GM21825 (cell line): ENCODE measurements around the gene SV2B.

Experiments
- ATAC-seq: cut with Tn5 transposase; IDR thresholded peaks from one replicate; pipeline ENCODE4 v1.9.1; 2021; ENCODE audit warnings: mild to moderate bottlenecking, moderate library complexity; ENCODE audit not compliant: unreplicated experiment

The SV2B gene

GRCh38 chr15:91135201-91136130, 35.4 kb downstream of the SV2B start:
- ATAC-seq = peak; percentile 89

- no peak for ATAC-seq
Measured at GRCh38 chr15:91136386-91136923, 36.4 kb downstream of the SV2B start.

DNA sequence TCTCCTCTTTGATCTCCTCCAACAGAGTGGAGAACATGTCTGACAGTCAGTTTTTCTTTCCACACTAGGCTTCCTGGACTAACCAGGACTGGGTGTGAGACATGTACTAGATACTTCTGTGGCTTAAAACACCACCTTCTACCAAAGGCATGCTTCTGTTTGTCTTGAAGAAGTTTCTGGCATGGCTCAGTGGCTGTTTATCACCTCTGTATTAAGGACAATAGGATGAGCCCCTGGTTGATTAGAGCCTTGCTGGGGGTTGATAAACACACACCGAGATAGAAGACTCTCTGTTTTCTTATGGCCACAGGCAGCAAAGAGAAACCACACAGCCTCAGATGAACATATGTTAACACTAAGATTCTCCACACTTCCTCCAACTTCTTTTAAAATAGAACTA, 40.5 kb downstream of the SV2B start:
- no peak for ATAC-seq

GRCh38 chr15:91141097-91141496, 41.0 kb downstream of the SV2B start:
- no peak for ATAC-seq

- no peak for ATAC-seq
Measured at GRCh38 chr15:91142106-91142744, 42.2 kb downstream of the SV2B start.

DNA sequence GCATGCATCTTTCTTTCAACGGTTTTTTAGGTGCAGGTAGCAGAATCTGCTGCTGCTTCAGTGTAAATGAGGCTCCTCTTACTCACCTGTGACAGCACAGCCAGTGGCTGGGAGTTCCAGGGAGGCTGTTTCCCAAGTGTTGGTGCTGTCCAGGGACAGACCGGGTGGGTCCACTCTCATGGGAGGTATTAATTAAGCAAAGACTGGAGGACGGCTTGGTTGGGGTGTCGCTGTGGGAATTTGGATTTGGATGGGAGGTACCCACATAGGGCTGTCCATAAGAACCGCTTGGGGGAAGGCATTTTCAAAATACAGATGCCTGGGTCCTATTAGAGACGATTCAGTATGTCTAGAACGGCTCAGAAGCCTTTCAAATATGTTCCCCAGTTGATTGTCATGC, 42.9 kb downstream of the SV2B start:
- no peak for ATAC-seq

DNA sequence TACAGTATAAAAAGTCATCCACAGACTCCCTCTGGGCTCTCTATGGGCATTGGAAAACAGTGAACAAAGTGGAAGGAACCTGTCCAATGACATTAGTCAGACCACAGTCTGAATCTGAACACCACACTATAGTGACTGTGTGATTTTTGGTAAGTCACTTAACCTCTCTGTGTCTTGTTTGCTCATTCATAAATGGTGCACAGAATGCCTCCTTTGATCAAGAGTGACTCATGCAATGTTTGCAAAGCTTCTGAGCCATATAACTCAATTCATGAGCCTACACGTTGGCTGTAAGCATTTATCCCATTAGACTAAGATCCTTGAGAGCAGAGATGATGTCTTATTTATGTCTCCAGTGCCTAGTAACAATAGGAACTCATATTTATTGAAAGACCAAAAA, 46.7 kb downstream of the SV2B start:
- ATAC-seq = no peak

DNA sequence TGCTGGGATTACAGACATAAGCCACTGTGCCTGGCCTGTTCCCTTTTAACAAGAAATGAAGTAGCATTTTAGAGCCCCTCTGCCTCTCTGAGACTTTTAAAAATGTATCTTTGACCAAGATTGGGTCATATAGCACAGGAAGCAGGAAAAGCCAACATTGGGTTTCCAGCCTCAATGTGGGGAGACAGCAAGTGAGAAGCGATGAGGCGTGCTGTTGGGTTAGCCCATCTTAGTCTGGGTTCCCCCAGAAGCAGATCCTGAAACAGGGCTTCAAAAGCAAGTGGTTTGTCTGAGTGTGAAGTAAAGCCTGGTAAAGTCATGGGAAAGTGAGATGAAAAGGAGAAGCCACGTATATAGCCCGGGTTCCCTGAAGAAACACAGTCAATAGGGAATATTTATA, 48.2 kb downstream of the SV2B start:
- no peak for ATAC-seq

DNA sequence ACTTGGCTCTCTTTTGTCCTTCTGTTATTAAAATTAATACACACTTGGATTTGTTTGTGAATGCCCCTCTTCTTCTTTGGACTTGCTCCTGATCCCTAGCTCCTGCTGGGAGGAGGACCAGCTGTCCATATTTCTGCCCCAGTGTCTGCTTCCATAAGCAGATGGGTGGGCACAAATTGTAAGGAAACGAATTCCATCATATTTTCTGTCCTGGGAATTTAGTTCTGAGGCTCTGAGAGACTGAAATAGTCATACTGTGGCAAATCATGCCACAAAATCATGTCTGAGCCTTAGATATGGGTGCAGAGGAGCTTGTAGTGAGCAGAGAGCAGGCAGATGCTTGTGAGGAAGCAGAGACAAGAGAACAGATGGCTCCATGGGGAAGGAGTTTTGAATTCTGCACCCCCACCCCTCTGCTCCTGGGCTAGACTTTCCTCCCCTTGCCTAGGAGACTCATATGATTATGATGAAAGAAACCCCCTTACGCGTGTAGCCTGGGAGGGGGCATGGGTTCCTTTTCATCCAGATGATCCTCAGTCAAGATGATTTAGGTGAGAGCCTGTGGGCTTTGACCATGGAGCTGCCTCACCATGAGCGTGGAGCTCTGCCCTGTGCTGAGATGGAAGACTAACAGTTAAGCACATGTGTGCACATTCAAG, 50.6 kb downstream of the SV2B start:
- ATAC-seq = no peak

DNA sequence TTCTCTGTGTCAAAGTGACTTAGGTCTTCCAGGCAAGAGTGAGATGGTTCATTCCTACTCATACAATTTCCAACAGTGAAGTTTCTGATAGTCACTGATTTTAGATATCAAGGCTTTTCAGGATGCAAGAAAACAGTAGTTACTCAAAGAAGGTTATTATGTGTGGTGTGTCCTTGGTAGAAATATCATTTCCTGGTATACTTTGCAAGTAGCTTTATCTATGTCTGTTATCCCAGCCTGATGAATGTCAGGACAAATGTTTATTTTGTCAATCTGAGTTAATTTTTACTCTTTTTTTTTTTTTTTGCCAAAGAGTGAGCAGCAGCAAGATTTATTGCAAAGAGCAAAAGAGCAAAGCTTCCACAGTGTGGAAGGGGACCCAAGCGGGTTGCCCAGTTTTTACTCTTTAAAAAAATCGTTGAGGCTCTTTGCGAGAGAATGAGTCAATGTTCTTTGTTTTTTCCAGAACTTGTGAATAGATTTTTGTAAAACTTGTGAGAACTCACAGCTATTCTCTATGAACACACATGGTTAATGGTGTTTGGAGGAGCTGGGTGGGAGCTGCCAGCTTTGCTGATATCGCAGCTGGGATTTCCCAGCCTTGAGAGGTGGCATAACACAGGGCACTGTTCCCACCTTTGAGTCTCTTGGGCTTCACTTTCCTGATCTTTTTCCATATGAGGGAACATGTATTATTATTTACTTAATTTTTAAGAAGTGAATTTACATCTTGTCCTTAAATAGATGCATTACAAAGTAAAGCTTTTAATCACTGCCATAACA, 51.9 kb downstream of the SV2B start:
- no peak for ATAC-seq

GRCh38 chr15:91152896-91153581, 53.0 kb downstream of the SV2B start:
- ATAC-seq = no peak

- no peak for ATAC-seq
Measured at GRCh38 chr15:91153954-91154353, 53.9 kb downstream of the SV2B start.

DNA sequence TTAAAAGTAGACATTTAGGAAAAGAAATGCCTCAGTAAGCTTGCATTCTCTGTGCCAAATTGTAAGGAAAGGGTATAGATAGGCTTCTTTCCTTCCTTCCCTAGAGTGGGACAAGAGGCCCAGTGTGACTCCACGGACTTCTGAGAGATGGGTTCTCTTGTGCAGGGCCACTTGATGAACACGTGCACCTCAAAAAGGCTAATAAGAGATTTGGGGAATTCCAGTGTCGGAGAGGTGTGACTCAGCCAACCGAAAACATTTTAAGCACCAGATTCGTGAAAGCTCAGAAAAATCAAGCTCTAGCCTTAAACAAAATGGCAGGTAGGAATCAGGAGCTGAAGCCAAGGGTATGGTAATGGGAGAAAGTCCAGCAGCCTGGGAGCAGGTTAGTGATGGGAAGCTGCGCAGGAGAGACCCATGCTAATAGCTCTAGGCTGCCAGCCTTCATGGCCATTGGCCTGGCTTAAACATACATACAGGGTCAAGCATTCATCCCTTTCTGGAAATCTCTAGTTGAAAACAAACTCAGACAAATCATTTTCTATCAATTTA, 56.2 kb downstream of the SV2B start:
- ATAC-seq = no peak

DNA sequence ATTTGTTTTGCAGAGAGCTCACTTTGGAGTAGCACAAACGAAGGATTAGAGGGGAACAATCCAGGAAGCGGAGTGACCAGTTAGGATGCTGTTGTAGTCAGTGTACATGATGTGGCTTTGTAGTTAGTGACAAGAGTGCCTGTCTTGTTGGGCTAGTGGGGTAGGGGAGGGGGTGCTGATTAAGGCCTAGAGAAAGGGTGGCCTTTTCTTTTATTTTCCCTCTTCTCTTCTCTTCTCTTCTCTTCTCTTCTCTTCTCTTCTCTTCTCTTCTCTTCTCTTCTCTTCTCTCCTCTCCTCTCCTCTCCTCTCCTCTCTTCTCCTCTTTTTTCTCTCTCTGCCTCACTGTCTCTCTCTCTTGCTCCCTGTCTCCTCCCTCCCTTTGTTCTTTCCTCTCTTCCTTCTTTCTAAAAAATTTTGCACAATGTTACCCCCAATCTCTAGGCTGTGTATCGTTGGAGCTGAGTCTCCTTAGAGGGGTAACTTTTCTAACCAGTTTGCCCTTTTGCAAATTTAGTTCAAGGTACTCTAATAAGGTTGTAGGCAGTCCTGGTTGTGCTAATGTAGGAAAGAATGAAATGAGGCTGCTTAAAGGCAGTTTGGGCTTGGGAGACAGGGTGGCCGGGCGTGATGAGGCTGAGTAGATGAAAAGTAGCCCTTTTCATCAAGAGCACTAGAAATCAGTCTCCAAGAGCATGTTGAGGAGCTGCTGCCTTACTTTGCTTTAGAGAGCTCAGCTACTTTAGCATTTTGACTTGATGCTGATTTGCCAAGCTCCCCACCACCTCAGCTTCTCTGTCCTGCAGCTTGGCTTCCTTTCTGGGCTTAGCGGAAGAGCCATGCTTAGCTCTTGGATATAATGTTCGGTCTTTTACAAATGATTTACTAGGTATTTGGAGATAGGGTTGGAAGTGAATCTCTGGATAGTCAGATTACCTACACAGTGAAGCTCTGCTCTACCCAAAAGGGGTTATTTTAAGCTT, 58.6 kb downstream of the SV2B start:
- ATAC-seq = no peak

DNA sequence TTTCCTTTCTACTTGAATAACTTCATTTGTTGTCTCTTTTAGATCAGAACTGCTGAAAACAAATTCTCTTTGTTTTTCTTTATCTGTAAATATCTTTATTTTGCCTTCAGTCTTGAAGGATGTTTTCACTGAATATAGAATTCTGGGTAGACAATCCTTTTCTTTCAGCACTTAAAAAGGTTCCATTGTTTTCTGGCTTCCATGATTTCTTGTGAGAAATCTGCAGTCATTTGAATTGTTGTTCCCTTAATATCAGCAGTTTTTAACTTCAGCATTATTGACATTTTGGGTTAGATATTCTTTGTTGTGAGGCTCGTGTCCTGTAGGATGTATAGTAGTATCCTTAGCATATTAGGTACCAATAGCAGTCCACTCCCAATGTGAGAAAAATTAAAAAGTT, 65.8 kb downstream of the SV2B start:
- ATAC-seq = no peak

- no peak for ATAC-seq
Measured at GRCh38 chr15:91168457-91168856, 68.4 kb downstream of the SV2B start.

GRCh38 chr15:91171334-91171733, 71.3 kb downstream of the SV2B start:
- no peak for ATAC-seq

DNA sequence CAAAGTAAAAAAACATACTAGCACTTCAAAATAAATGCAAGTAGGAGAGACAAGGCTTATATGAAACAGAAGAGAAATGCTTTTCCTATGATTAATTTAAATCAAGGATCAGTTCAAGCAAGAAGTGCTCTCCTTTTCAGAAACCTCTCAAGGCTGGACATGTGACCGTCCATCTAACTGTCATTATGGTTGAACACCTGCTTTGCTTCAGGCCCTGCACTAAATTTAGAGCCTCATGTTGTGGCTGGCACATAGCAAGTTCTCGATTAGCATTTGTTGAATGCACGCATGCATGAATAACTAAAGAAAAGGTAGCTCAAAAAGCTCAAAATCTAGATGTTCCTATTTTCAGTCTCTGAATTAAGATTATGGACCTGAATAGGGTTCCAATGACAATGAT, 82.0 kb downstream of the SV2B start:
- no peak for ATAC-seq

DNA sequence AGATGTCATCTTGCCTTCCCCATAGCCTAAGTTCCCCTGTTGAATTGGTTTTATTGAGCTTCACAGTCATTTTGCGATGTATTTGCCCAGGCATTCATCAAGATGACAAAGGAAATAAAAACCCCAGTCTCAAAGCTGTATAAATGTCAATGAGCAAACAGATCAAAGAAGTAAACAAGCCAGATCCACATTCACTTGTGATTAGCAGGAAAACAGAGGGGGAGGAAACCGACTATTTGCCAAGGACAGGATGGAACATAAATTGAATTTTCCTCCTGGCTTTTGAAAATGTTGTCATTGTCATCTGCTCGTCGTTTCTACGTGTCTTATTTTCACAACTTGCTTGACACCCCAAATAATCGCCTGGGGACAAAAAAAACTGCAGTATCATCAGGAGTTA, 83.5 kb downstream of the SV2B start:
- ATAC-seq = no peak
